IPS DF 4.7 (cell line): ENCODE data around the gene SCN7A.
"Not testable (repeated sequence)": the region's sequence is repeated elsewhere in the genome, so short reads cannot be mapped to it uniquely, and the experiment has no call there.

Experiments
- DNase-seq: peaks from one replicate; pipeline ENCODE4 v3.0.0-alpha.2; 2013; ENCODE audit warnings: low spot score; ENCODE audit errors: extremely low read depth

Gene SCN7A

DNA sequence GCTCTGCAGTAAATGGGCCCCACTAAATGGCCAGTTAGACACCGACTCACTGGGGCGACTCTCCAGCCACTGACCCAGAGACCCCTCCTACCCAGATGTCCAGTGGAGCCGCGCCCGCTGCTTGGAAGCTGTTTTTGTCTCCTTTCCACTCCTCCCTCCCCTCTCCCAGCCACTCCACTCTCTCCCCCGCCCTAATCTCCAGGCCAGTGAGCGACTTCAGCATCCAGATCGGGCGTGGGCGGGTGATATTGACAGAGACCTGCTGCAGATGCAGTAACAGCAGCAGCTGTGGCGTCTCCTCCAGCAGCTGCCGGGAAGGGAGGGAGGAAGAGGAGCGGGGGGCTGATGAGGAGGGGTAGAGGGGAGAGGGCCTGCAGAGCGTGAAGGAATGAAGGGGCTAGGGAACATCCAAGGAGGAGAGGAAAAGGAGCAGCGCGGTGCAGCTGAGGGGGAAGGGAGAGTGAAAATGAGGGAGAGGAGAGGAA lies at the start of gene SCN7A:
Gene SCN7A (minus strand): TSS at position 110 of the 485 bp plus-strand sequence. CDS start 16,553 bp downstream, outside the sequence.
- no peak for DNase-seq

- peak; percentile 46 for DNase-seq
These were observed 45.5 kb upstream of the SCN7A start for GRCh38 chr2:166539340-166540162.

- no peak for DNase-seq
These were observed 42.1 kb upstream of the SCN7A start for GRCh38 chr2:166536111-166536510.

DNA sequence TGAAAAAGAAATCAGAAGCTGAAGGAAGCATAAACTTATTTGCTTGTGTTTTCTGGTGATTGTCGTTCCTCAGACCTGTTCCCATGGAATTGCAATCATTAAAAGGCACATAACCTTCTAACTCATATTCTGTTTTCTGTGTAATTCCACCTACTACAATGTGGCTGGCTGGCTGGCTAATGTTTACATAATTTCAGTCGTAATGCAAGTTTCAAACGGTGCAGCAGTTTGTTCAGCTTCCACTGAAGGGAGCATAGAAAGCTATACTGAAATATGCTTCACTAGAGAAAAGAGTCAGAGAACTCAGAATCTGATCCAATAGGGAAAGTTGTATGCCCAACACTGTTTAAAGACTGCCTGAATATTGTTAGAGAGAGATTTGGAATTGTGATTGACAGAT lies 27.1 kb upstream of the SCN7A start:
- no peak for DNase-seq

GRCh38 chr2:166520604-166521003 lies 26.6 kb upstream of the SCN7A start:
- no peak for DNase-seq

DNA sequence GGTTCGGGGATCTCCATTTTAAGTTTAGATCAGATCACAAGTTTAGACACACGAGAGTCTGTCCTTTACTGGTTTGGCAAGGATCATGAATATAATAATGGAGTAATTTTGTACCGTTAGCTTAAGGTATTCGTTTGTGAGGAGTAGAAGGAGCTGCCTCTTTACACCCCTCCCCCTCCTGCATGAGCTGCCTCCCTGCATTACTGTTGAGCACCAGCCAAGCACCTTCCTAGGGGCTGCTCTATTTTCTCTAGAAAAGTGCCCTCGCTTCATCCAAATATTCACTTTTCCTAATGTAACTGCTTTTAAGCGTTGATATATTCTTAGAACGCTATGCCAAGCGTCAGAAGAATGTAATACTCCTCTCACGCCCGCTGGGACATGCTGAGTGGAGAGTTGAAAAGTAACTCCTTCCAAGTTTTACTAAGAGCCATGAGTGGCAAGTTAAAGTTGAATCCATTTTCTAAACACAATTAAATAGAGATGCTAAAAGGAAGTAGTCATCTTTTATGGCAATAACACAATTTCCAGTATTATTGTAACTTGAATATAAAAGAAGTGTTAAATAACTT lies 25.4 kb upstream of the SCN7A start:
- no peak for DNase-seq

GRCh38 chr2:166518634-166519390 lies 24.8 kb upstream of the SCN7A start:
- DNase-seq: no peak

- DNase-seq: no peak
These were observed 23.5 kb upstream of the SCN7A start for GRCh38 chr2:166517533-166518061.

DNA sequence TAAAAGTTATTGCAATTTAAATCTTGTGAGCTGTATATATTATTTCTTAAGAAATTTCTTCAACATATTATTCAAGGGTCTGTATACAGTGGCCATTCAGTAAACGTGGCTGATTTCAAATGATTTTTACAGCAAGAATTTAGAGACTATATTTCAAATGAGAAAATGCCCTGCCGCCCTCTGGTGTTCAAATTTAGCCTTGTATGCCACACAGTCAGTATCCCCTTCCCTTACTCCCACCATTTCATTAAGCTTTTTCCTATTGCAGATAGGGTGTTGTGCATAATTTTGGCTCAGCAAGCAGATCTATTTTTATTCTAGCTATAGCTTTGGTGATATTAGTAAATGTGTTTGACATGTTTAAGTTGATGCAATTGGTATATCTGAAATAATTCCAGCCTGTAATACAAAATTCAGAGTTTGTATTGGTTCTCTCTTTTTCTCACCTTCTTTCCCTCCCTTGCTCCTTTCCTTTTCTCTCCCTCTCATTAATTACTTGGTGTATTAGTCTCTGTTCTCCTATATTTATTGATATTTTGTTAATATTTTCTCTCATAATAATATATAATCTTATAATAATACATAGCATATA lies 22.8 kb upstream of the SCN7A start:
- DNase-seq: no peak

- DNase-seq: no peak
These were observed 19.9 kb upstream of the SCN7A start for GRCh38 chr2:166513952-166514351.

- no peak for DNase-seq
These were observed 5.2 kb upstream of the SCN7A start for GRCh38 chr2:166499281-166499680.

DNA sequence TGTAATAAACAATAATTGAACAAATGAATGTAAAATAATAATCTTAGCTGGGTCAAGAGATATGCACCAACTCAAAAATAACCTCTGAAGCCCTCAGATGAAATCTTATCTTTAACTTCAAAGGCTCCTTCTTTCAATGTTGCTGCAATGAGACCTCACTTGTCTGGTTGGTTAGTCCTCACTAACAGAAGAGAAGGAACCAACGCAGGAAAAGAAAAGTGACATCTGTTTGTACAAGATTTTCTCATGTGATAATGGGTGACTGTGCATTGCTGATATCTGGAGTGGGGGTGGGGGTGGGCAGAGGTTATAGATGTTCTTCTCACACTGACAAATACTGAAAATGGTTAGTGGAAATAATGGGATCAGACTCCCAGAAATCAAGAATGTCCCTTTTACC lies 2.6 kb downstream of the SCN7A start:
- no peak for DNase-seq

DNA sequence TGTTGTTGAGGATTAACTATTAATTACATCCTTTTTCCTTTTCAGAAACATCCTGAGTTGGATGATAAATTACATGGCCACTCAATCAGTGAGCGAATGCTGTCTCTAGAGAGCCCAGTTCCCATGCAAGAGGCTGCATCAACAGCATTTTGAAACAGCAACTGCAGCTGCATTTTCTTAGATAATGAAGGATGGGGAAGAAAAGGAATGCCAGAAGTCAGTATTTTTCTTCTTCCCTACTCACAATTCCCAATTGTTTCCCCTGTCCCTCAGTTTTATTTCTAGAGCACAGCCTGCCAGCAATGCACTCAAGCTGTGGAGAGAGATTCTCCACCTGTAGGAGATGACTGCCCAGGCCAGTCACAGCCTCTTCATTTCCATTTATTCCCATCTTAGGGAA lies 6.9 kb downstream of the SCN7A start:
- no peak for DNase-seq

DNA sequence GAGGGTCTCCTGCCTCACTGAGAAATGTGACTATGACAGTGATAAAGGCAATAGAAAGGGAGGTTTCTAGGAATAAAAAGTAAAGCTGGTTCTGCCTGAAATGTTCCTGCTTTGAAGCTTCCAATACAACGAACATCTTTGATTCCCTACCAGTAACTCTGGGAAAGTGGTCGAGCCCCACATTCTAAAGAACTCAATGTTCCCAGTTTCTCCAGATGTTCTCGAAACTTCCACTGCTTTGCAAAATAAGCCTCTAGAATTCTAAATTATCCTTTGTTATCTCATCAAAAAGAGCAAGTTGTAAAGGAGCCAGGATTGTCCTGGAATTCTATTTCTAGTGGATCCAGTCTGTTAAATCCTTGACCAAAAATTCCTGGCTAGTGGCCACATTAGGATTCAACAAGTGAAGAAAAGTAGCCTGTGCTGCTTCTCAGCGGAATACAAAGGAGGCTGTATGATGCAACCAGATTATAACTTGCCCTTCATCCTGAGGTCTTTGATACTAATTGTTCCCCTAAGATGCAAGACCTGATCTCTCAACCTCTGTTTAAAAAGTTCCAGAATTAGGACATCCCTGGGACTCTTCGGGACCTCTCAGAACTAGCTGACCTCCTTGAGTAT lies 8.4 kb downstream of the SCN7A start:
- no peak for DNase-seq

GRCh38 chr2:166472332-166472731 lies 21.7 kb downstream of the SCN7A start:
- DNase-seq: no peak

DNA sequence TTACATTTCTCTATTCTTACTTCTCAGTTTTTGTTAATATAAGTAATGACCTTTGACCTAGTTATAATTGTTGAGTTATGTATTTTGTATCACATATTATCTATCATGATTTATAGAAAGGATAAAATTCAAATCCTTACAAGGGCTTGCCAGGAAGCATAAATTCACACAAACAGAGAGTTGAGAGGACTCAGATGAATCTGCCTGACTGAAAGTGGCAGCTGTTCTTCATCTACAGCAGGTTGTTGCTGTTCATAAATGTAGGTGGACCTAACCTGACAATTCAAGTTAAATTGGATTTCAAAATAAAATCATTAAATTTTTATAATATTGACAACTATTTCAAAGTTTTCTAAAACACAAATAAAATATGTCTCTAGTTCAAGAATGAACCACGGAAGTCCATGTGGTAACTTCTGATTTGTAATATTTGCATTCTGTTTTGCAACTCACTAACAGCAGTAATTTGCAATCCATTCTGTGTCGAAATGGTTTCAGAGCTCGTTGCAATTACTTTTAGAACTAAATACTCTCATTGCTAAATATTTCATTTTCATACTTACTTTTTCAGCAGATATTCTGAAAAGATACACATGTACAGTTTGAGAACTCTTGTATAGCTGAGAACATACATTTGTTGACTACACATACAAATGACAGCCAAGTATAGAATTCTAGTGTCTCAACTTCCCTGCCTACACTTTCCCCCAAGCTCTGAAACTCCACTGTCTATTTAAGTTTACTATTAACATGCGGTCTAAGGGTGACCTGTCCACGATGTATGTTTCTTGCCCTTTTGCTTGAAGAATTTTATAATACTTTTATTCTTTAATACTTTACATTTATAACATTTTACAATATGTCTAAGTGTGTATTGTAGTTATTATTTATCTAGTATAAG lies 25.7 kb downstream of the SCN7A start:
- DNase-seq: no peak

- DNase-seq: no peak
These were observed 29.9 kb downstream of the SCN7A start for GRCh38 chr2:166464187-166464586.

GRCh38 chr2:166463640-166464039 lies 30.4 kb downstream of the SCN7A start:
- DNase-seq: no peak

- no peak for DNase-seq
These were observed 35.4 kb downstream of the SCN7A start for GRCh38 chr2:166458674-166459073.

DNA sequence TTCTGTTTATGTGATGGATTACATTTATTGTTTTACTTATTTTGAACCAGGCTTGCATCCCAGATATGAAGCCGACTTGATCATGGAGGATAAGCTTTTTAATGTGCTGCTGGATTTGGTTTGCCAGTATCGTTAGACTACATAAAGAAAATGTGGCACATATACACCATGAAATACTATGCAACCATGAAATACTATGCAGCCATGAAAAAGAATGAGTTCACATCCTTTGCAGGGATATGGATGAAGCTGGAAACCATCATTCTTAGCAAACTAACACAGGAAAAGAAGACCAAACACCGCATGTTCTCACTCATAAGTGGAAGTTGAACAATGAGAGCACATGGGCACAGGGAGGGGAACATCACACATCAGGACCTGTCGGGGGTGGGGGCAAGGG lies 38.2 kb downstream of the SCN7A start:
- DNase-seq: not testable (repeated sequence)
